Stimulated activated naive CD8-positive, alpha-beta T cell treated with anti-CD3 and anti-CD28 coated beads, Interleukin-15, Interleukin-2, amounts not matched to agents 100 U/mL and 50 U/mL, for 24 hours (primary cell): ENCODE data around the gene SLX1A.
"Not testable (repeated sequence)": the region's sequence is repeated elsewhere in the genome, so short reads cannot be mapped to it uniquely, and the experiment has no call there.

Experiments
- ATAC-seq: fragments of 150-1000 bp; cut with Tn5 transposase; one replicate; pipeline ENCODE4 v1.10.0; 2021
- DNase-seq: peaks from one replicate; pipeline ENCODE4 v3.0.0; 2021

Gene SLX1A

GRCh38 chr16:30184096-30184890, 9.4 kb upstream of the SLX1A start:
- ATAC-seq: peak; percentile 7
- DNase-seq: peak; percentile 75

GRCh38 chr16:30184891-30185682, 8.6 kb upstream of the SLX1A start:
- DNase-seq (peak; percentile 58), ATAC-seq (peak; percentile 6)

DNA sequence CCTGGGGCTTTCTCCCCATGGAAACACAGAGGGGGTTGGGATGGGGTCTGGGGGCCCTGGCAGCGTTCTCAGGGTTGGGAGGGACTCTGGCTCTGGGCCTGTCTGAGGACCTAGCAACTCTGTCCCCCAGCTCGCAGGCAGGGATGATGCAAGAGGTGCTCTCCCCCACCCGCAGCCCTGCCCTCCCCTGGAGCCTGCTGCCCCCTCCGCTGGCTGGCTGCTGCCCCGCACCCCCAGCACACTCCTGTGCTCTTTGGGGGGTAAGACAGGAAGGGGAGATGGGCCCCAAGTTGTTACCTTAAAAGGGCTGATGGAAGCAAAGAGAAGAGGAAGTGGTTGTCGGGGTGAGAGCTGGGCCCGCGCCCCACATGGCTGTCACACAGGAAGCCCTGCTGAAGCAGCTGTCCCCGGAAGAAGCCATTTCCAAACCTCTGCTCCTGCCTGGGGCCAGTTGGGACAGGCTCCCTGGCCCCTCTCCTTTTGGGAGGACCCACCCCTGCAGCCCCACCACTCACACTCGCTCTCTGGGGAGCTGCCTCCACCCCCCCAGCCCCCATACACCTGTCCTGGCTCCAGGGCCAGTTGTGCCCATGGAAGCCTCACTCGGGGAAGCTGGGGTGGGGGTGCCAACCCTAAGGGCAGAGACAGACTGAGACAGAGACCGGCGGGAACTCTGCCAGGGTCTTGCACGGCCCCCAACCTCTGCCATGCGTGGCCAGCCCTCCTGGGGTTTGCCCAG, 7.8 kb upstream of the SLX1A start:
- DNase-seq: peak; percentile 88
- ATAC-seq: peak; percentile 48

GRCh38 chr16:30186444-30186781, 7.3 kb upstream of the SLX1A start:
- DNase-seq: no peak

DNA sequence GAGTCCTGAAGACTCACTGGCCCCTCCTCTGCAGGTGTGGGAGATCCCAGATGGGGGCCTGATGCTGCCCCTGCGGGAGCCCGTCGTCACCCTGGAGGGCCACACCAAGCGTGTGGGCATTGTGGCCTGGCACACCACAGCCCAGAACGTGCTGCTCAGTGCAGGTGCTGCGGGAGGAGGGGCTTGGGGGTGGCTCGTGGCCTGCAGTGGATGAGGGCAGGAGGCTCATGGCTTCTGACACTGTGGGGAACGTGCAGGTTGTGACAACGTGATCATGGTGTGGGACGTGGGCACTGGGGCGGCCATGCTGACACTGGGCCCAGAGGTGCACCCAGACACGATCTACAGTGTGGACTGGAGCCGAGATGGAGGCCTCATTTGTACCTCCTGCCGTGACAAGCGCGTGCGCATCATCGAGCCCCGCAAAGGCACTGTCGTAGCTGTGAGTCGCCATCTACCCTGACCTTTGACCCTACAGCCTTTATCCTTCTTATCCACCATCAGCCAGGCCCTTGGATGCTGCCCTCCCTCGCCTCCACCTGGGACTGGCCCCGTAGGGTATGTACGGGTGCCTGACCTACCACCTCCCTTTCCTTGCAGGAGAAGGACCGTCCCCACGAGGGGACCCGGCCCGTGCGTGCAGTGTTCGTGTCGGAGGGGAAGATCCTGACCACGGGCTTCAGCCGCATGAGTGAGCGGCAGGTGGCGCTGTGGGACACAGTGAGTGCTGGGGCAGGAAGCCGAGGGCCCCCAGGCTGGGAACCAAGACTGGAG, 6.7 kb upstream of the SLX1A start:
- peak; percentile 8 for ATAC-seq
- peak; percentile 95 for DNase-seq

More at GRCh38 chr16:30186444-30186781, 7.3 kb upstream of the SLX1A start:
- ATAC-seq: no peak

- DNase-seq (no peak), ATAC-seq (no peak)
Observed at GRCh38 chr16:30187556-30187865, 6.2 kb upstream of the SLX1A start.

DNA sequence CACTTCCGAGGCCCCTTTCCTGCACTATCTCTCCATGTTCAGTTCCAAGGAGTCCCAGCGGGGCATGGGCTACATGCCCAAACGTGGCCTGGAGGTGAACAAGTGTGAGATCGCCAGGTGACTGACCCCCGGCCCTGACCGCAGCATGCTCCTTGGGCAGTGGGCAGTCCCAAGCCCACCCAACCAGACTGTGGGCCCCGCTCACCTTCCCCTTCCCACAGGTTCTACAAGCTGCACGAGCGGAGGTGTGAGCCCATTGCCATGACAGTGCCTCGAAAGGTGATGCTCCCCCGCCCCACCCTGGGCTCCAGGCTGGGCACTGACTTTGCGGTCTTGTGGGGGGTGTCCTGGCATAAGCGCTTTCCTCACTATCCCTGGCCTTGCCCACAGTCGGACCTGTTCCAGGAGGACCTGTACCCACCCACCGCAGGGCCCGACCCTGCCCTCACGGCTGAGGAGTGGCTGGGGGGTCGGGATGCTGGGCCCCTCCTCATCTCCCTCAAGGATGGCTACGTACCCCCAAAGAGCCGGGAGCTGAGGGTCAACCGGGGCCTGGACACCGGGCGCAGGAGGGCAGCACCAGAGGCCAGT, 5.6 kb upstream of the SLX1A start:
- DNase-seq: no peak
- no peak for ATAC-seq

- not testable (repeated sequence) for DNase-seq, ATAC-seq
Observed at GRCh38 chr16:30191158-30191557, 2.5 kb upstream of the SLX1A start.

GRCh38 chr16:30193098-30193497, 577 bp upstream of the SLX1A start:
- ATAC-seq: peak; percentile 11
- not testable (repeated sequence) for DNase-seq

- DNase-seq (peak; percentile 14), ATAC-seq (peak; percentile 77)
Observed at GRCh38 chr16:30194172-30194925, 674 bp downstream of the SLX1A start.

GRCh38 chr16:30197001-30197400, 3.3 kb downstream of the SLX1A start:
- not testable (repeated sequence) for DNase-seq, ATAC-seq

DNA sequence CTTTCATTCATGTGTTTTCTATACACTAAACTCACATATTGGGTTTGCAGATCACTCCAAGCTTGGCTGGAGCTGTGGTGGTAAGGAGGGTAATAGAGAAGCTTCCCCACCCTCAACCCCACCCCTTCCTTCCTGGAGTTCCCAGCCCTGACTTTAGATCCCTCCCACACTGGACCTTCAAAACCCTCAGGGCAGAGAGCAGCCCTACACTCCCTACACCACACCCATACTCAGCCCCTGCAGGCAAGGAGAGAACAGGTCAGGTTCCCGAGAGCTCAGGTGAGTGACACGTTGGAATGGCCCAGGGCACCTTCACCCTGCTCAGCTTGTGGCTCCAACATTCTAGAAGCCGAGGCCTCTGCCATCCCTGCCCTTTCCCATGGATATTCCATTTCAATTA, 5.4 kb downstream of the SLX1A start, which contains the start of gene SULT1A3:
TSS of gene SULT1A3 (plus strand) at position 207 of the 400 bp plus-strand sequence. CDS start 1,474 bp downstream, outside the sequence.
- DNase-seq, ATAC-seq: not testable (repeated sequence)

DNA sequence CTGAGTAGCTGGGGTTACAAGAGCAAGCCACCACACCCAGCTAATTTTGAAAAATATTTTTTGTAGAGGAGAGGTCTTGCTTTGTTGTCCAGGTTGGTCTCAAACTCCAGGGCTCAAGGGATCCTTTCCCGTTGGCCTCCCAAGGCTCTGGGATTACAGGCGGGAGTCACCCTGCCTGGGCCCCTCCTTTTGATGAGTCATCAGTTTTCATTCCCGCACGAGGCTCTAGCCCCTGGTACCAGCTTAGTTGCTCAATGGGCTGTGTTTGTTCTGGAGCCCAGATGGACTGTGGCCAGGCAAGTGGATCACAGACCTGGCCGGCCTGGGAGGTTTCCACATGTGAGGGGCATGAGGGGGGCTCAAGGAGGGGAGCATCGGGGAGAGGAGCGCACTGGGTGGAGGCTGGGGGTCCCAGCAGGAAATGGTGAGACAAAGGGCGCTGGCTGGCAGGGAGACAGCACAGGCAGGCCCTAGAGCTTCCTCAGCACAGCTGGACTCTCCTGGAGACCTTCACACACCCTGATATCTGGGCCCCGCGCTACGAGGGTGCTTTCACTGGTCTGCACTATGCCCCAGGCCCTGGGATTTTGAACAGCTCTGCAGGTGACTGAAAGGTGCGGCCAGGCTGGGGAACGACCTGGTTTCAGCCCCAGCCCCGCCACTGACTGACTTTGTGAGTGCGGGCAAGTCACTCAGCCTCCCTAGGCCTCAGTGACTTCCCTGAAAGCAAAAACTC, 6.1 kb downstream of the SLX1A start:
- ATAC-seq, DNase-seq: not testable (repeated sequence)

DNA sequence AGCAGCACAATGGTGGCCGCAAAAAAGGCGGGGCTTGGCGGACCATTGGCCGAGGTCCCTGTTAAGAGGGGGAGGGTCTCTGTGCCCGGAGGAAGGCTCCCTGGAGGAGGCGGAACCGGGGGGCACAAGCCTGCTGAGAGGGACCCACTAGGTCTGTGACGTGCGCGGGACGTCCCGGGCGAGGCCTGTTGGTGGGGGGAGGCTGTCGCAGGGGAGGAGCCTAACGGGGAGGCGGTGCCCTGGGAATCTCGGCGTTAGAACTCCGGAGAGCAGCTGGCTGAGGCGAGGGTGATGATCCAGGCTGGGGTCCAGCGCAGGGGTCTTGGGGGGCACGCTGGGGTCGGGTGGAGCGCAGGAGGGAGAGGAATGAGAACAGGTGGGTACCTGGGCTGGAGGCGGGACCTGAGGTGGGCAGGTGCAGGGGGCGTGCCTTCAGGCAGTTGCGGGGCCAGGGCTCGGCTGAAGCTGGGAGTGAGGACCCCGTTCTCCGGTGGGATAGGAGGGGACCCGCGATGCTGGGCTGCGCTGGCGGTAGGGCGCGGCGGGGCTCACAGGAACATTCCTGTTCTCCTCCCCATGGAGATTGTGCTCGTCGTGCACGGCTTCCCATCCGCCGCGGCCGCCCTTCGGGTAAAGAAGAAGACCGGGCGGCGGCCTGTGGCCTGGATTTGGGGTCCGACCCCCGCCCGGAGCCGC, 12.0 kb downstream of the SLX1A start:
- peak; percentile 33 for ATAC-seq
- peak; percentile 3 for DNase-seq

- DNase-seq: not testable (repeated sequence)
- ATAC-seq: peak; percentile 50
Observed at GRCh38 chr16:30206252-30206651, 12.6 kb downstream of the SLX1A start.

GRCh38 chr16:30207063-30207704, 13.5 kb downstream of the SLX1A start:
- DNase-seq: not testable (repeated sequence)
- ATAC-seq: peak; percentile 36

- ATAC-seq, DNase-seq: not testable (repeated sequence)
Observed at GRCh38 chr16:30209032-30209431, 15.4 kb downstream of the SLX1A start.

DNA sequence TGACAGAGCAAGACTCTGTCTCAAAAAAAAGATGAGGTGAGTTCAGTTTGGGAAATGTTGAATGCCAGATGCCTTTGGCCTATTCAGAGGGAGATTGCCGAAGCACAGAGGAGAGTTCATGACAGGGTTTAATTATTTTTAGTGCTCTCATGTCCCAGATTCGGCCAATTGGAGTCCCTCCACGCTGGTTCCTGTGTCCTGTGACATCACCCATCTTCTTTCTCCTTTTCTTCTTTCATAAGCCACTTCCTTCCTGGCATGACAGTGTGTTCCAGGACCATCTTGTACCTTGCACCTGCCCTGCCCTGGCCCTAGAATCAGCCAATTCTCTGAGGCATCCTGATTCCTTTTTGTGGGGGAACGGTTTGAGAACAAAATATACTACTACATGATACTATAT, 17.7 kb downstream of the SLX1A start:
- DNase-seq: not testable (repeated sequence)
- ATAC-seq: peak; percentile 47

- ATAC-seq: not testable (repeated sequence)
Observed at GRCh38 chr16:30217082-30217481, 23.4 kb downstream of the SLX1A start.

More at GRCh38 chr16:30217082-30217481, 23.4 kb downstream of the SLX1A start:
- DNase-seq: not testable (repeated sequence)
